Measurements from ENCODE around the gene SORCS2.

- TF ChIP-seq CTCF (IDR thresholded peaks at IDR 0.05; ENCODE audit: low read depth, low read length, poor library complexity, severe bottlenecking): no peak
- no peak for TF ChIP-seq EZH2phosphoT487 (IDR thresholded peaks at IDR 0.05; ENCODE audit: borderline replicate concordance, low read length)
Observed at GRCh38 chr4:7561557-7561956, 369.2 kb downstream of the SORCS2 start.

Data from DOHH2 (cell line).